ENCODE results near the gene OR56A3. TPM values are rescaled to one million over a fixed set of nuclear protein-coding genes. Genes with fewer than 3 reads are reported as not detected.

OR56A3 gene
- total RNA-seq, 1 experiment from 2014 or later: not detected

DNA sequence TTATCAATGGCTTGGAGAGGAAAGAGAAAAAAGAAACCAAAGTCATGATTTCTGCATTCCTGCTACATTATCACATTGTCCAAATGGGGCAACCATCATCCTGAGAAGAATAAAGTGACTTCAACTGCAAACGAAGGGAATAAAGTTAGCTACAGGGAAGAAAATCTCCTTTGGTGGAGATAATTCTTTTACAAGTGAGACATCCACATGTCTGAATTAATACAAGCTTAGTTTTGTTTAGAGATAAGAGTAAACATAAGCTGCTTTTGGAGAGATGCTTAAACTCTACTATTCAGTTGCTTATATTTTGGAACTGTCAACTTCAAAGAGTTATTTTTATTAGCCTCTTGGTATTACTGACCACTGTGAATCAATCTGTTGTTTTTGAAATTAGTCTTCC lies 44.8 kb downstream of the OR56A3 start, which contains the start of gene OR52L1:
OR52L1 (minus strand) TSS at position 101 of the 400 bp plus-strand sequence; CDS start at position 46, 55 bp downstream.
- Histone ChIP-seq H3K4me1 (ENCODE audit: control insufficient read depth in 1 of 2, insufficient read depth in 2 of 2, low read length in 2 of 2) (no peaks in the 10 kb centered on the region), H3K9me3 (ENCODE audit: control insufficient read depth in 1 of 2, insufficient read depth in 1 of 2, low read depth in 1 of 2, low read length in 2 of 2) (no peaks in the 10 kb centered on the region), H4K20me1 (ENCODE audit: insufficient read depth) (no peaks in the 10 kb centered on the region), H3K27ac (ENCODE audit: low read depth, low read length) (no peak within 1 kb of the TSS), H3K4me3 (replicated peaks in 1 of 2; ENCODE audit: low read depth in 1 of 2, low read length in 2 of 2) (no peak within 1 kb of the TSS), H3K79me2 (ENCODE audit: insufficient read depth, low read length) (no peaks in the 10 kb centered on the region), H3K27me3 (ENCODE audit: insufficient read depth, low read length) (peaks cover 47% of the 10 kb centered on the region), H3K4me2 (ENCODE audit: low read length) (no peak within 1 kb of the TSS), H2AFZ (ENCODE audit: low read depth, low read length, poor library complexity, severe bottlenecking) (no peak within 1 kb of the TSS), H3K36me3 (ENCODE audit: control insufficient read depth in 1 of 2, insufficient read depth in 2 of 2, low read length in 2 of 2) (no peaks in the 10 kb centered on the region), H3K9ac (ENCODE audit: low read length) (no peak within 1 kb of the TSS), H3K9me2 (ENCODE audit: insufficient read depth) (no peaks in the 10 kb centered on the region)
- no TSS peak for BruUV-seq (replicated peaks)
- intact Hi-C loops (cut with micrococcal nuclease): no loop called here
- ChIA-PET CTCF (no interaction called here), RAD21 (ENCODE audit: low non-redundant PET in 1 of 2, low total read pairs in 2 of 2, uncharacterized antibody in 2 of 2, unreplicated experiment in 2 of 2) (no interaction called here), POLR2A (no interaction called here)
- TF ChIP-seq CBX3 (IDR thresholded peaks at IDR 0.05; ENCODE audit: low read depth): no peak
- TF ChIP-seq, protein P1, sequence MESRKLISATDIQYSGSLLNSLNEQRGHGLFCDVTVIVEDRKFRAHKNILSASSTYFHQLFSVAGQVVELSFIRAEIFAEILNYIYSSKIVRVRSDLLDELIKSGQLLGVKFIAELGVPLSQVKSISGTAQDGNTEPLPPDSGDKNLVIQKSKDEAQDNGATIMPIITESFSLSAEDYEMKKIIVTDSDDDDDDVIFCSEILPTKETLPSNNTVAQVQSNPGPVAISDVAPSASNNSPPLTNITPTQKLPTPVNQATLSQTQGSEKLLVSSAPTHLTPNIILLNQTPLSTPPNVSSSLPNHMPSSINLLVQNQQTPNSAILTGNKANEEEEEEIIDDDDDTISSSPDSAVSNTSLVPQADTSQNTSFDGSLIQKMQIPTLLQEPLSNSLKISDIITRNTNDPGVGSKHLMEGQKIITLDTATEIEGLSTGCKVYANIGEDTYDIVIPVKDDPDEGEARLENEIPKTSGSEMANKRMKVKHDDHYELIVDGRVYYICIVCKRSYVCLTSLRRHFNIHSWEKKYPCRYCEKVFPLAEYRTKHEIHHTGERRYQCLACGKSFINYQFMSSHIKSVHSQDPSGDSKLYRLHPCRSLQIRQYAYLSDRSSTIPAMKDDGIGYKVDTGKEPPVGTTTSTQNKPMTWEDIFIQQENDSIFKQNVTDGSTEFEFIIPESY (IDR thresholded peaks at IDR 0.05; ENCODE audit: extremely low read depth, insufficient replicate concordance, low read length): no peak
- TF ChIP-seq EZH2 (IDR thresholded peaks at IDR 0.05): no peak
- TF ChIP-seq EZH2phosphoT487 (IDR thresholded peaks at IDR 0.05; ENCODE audit: borderline replicate concordance): no peak
- TF ChIP-seq EGR1 (IDR thresholded peaks at IDR 0.05; ENCODE audit: low read depth): no peak
- TF ChIP-seq ZFX (IDR thresholded peaks at IDR 0.05): no peak
- TF ChIP-seq SP1 (IDR thresholded peaks at IDR 0.05; ENCODE audit: low read depth): no peak
- TF ChIP-seq ELF1 (IDR thresholded peaks at IDR 0.05; ENCODE audit: borderline replicate concordance, low read depth): no peak
- TF ChIP-seq RAD21 (IDR thresholded peaks at IDR 0.05; ENCODE audit: low read depth): no peak
- no peak for TF ChIP-seq YY1 (IDR thresholded peaks at IDR 0.05; ENCODE audit: extremely low read depth, insufficient replicate concordance, low read depth, low read length)
- TF ChIP-seq CTCF (IDR thresholded peaks at IDR 0.05 in 2 of 3, conservative IDR thresholded peaks at IDR 0.05 in 1 of 3; ENCODE audit: borderline replicate concordance in 1 of 3, insufficient read depth in 1 of 3, low read depth in 2 of 3, low read length in 2 of 3): no peak
- TF ChIP-seq FOSL1 (IDR thresholded peaks at IDR 0.05; ENCODE audit: low read depth): no peak
- TF ChIP-seq POLR2A (IDR thresholded peaks at IDR 0.05; ENCODE audit: borderline replicate concordance, extremely low read depth, insufficient read depth, insufficient read length): no peak
- no peak for TF ChIP-seq CEBPB (IDR thresholded peaks at IDR 0.05; ENCODE audit: low read depth)
- no peak for TF ChIP-seq ATF3 (IDR thresholded peaks at IDR 0.05)
- no peak for TF ChIP-seq REST (IDR thresholded peaks at IDR 0.05; ENCODE audit: low read depth)
- TF ChIP-seq SRF (IDR thresholded peaks at IDR 0.05; ENCODE audit: low read depth): no peak
- no peak for DNase-seq (ENCODE audit: low read depth, low spot score)
- no peak for ATAC-seq
